Measurements from ENCODE around the gene TAB3.

DNA sequence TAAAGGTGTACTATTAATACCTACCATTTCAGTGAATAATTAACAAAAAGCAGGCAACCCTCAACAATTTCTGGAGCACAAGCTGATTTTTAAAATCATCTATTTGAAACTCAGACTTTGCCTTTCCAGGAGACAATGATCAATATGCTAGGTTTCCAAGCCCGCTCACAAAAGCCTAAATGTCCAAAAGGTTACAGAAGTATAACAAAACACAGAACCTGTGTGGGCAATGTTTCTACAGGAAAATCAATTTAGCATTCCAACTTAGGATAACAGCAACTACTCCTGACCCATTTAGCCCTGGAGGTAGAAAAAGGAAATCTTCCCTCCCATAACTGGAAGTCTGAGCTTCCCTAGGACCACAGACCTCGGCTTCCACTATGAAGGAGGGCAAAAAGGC lies 3.9 kb downstream of the TAB3 start:
- no peak for TF ChIP-seq POLR2AphosphoS5 (IDR thresholded peaks at IDR 0.05; ENCODE audit: low read depth, low read length)
- TF ChIP-seq, protein P1, sequence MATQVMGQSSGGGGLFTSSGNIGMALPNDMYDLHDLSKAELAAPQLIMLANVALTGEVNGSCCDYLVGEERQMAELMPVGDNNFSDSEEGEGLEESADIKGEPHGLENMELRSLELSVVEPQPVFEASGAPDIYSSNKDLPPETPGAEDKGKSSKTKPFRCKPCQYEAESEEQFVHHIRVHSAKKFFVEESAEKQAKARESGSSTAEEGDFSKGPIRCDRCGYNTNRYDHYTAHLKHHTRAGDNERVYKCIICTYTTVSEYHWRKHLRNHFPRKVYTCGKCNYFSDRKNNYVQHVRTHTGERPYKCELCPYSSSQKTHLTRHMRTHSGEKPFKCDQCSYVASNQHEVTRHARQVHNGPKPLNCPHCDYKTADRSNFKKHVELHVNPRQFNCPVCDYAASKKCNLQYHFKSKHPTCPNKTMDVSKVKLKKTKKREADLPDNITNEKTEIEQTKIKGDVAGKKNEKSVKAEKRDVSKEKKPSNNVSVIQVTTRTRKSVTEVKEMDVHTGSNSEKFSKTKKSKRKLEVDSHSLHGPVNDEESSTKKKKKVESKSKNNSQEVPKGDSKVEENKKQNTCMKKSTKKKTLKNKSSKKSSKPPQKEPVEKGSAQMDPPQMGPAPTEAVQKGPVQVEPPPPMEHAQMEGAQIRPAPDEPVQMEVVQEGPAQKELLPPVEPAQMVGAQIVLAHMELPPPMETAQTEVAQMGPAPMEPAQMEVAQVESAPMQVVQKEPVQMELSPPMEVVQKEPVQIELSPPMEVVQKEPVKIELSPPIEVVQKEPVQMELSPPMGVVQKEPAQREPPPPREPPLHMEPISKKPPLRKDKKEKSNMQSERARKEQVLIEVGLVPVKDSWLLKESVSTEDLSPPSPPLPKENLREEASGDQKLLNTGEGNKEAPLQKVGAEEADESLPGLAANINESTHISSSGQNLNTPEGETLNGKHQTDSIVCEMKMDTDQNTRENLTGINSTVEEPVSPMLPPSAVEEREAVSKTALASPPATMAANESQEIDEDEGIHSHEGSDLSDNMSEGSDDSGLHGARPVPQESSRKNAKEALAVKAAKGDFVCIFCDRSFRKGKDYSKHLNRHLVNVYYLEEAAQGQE (IDR thresholded peaks at IDR 0.05; ENCODE audit: insufficient read depth in 1 of 2, low read depth in 2 of 2, low read length in 2 of 2) = no peak
- TF ChIP-seq SIN3A (IDR thresholded peaks at IDR 0.05; ENCODE audit: borderline replicate concordance, insufficient read depth, low read length) = no peak
- no peak for TF ChIP-seq TAF1 (IDR thresholded peaks at IDR 0.05; ENCODE audit: borderline replicate concordance, insufficient read depth, low read length)
